H9 (cell line): ENCODE measurements around the gene EGFL8. TPM values are rescaled to one million over a fixed set of nuclear protein-coding genes. Genes with fewer than 3 reads are reported as not detected.

Experiments used
- DNase-seq: peaks from one replicate; pipeline ENCODE4 v3.0.0-alpha.2; 2017
- H2AFZ ChIP-seq: one replicate; pipeline ENCODE4 v1.6.1; 2013; ENCODE audit warnings: mild to moderate bottlenecking, low read length, control low read depth, moderate library complexity
- H2AK5ac ChIP-seq: 2 replicates; pipeline ENCODE4 v1.6.1; 2013; ENCODE audit warnings: low read length, control low read depth, mixed read lengths; ENCODE audit not compliant: insufficient read length
- H2BK120ac ChIP-seq: one replicate; pipeline ENCODE4 v1.6.1; 2013; ENCODE audit warnings: low read depth, mild to moderate bottlenecking, low read length, control low read depth, inconsistent platforms; ENCODE audit not compliant: poor library complexity, severe bottlenecking
- H2BK12ac ChIP-seq: 2 replicates; pipeline ENCODE4 v1.6.1; 2013; ENCODE audit warnings: low read length, control low read depth, mixed read lengths, low read depth; ENCODE audit not compliant: insufficient read length
- H2BK15ac ChIP-seq: 2 replicates; pipeline ENCODE4 v1.6.1; 2013; ENCODE audit warnings: low read depth, low read length, control low read depth
- H2BK20ac ChIP-seq: one replicate; pipeline ENCODE4 v1.6.1; 2013; ENCODE audit warnings: low read depth, mild to moderate bottlenecking, low read length, control low read depth, inconsistent platforms; ENCODE audit not compliant: poor library complexity, severe bottlenecking
- H2BK5ac ChIP-seq: 2 replicates; pipeline ENCODE4 v1.6.1; 2013; ENCODE audit warnings: low read length, control low read depth, mixed read lengths; ENCODE audit not compliant: insufficient read length
- H3K14ac ChIP-seq: 2 replicates; pipeline ENCODE4 v1.6.1; 2013; ENCODE audit warnings: low read length, control low read depth; ENCODE audit not compliant: insufficient read depth
- H3K18ac ChIP-seq: 2 replicates; pipeline ENCODE4 v1.6.1; 2013; ENCODE audit warnings: low read depth, mild to moderate bottlenecking, mixed read lengths, low read length, control low read depth; ENCODE audit not compliant: insufficient read length
- H3K23ac ChIP-seq: 2 replicates; pipeline ENCODE4 v1.6.1; 2013; ENCODE audit warnings: low read length, control low read depth, mixed read lengths, low read depth; ENCODE audit not compliant: insufficient read length
- H3K23me2 ChIP-seq: 2 replicates; pipeline ENCODE4 v1.6.1; 2013; ENCODE audit warnings: low read depth, mild to moderate bottlenecking, mixed read lengths, low read length, control low read depth; ENCODE audit not compliant: insufficient read length, poor library complexity, severe bottlenecking
- H3K27ac ChIP-seq: 2 replicates; pipeline ENCODE4 v1.5.1; 2013; ENCODE audit warnings: low read length, control low read depth, mixed read lengths, low read depth; ENCODE audit not compliant: insufficient read length
- H3K27me3 ChIP-seq: 2 replicates; pipeline ENCODE4 v1.6.1; 2013; ENCODE audit warnings: low read length, control low read depth, inconsistent platforms; ENCODE audit not compliant: insufficient read depth
- H3K4ac ChIP-seq: 2 replicates; pipeline ENCODE4 v1.6.1; 2013; ENCODE audit warnings: low read depth, mild to moderate bottlenecking, control low read depth, inconsistent platforms, low read length, moderate library complexity
- H3K4me1 ChIP-seq: 2 replicates; pipeline ENCODE4 v1.6.1; 2013; ENCODE audit warnings: low read length, control low read depth, inconsistent platforms; ENCODE audit not compliant: insufficient read depth
- H3K4me2 ChIP-seq: 2 replicates; pipeline ENCODE4 v1.6.1; 2013; ENCODE audit warnings: low read length, control low read depth, mixed read lengths; ENCODE audit not compliant: insufficient read length, insufficient read depth
- H3K56ac ChIP-seq: 2 replicates; pipeline ENCODE4 v1.6.1; 2013; ENCODE audit warnings: low read depth, mild to moderate bottlenecking, mixed read lengths, low read length, control low read depth; ENCODE audit not compliant: insufficient read length
- H3K79me1 ChIP-seq: 2 replicates; pipeline ENCODE4 v1.6.1; 2013; ENCODE audit warnings: low read depth, mild to moderate bottlenecking, moderate library complexity, low read length, control low read depth, inconsistent platforms; ENCODE audit not compliant: insufficient read depth, poor library complexity, severe bottlenecking
- H3K79me2 ChIP-seq: 2 replicates; pipeline ENCODE4 v1.6.1; 2013; ENCODE audit warnings: low read length, control low read depth, inconsistent platforms; ENCODE audit not compliant: insufficient read depth
- H3K9ac ChIP-seq: 2 replicates; pipeline ENCODE4 v1.6.1; 2013; ENCODE audit warnings: low read length, control low read depth, mixed read lengths; ENCODE audit not compliant: insufficient read length; ENCODE audit errors: extremely low read depth
- H3K9me3 ChIP-seq: one replicate; pipeline ENCODE4 v1.6.1; 2013; ENCODE audit warnings: low read depth, low read length, inconsistent platforms; ENCODE audit not compliant: control insufficient read depth
- H3T11ph ChIP-seq: one replicate; pipeline ENCODE4 v1.6.1; 2013; ENCODE audit warnings: mild to moderate bottlenecking, low read length, control low read depth, inconsistent platforms
- H4K20me1 ChIP-seq: one replicate; pipeline ENCODE4 v1.6.1; 2013; ENCODE audit not compliant: control insufficient read depth, insufficient read length, insufficient read depth
- H4K5ac ChIP-seq: 2 replicates; pipeline ENCODE4 v1.6.1; 2013; ENCODE audit warnings: low read depth, mild to moderate bottlenecking, mixed read lengths, low read length, control low read depth; ENCODE audit not compliant: insufficient read length
- H4K8ac ChIP-seq: replicated peaks from 2 replicates; pipeline ENCODE4 v1.6.1; 2013; ENCODE audit warnings: low read length, control low read depth, mixed read lengths, low read depth; ENCODE audit not compliant: insufficient read length
- H4K91ac ChIP-seq: 2 replicates; pipeline ENCODE4 v1.6.1; 2013; ENCODE audit warnings: low read depth, mild to moderate bottlenecking, moderate library complexity, mixed read lengths, low read length, control low read depth; ENCODE audit not compliant: insufficient read length
- H3K27ac Mint-ChIP-seq, 3 experiments: 2 replicates in 2 of 3; 3 replicates in 1 of 3; pipeline ENCODE4 v1.8.0; 2020 to 2021; ENCODE audit warnings: mixed read lengths in 3 of 3, mild to moderate bottlenecking in 1 of 3, moderate library complexity in 1 of 3
- H3K27me3 Mint-ChIP-seq: 2 replicates; pipeline ENCODE4 v1.8.0; 2021; ENCODE audit warnings: low read depth, mild to moderate bottlenecking, moderate library complexity, mixed read lengths
- H3K36me3 Mint-ChIP-seq, 3 experiments: 2 replicates in 2 of 3; 3 replicates in 1 of 3; pipeline ENCODE4 v1.8.0; 2020 to 2021; ENCODE audit warnings: low read depth in 3 of 3, mixed read lengths in 3 of 3; ENCODE audit not compliant: insufficient read depth in 1 of 3
- H3K4me1 Mint-ChIP-seq, 2 experiments: 2 replicates each; pipeline ENCODE4 v1.8.0; 2020; ENCODE audit warnings: mixed read lengths in 2 of 2
- H3K4me3 Mint-ChIP-seq, 2 experiments: 2 replicates in 1 of 2; 3 replicates in 1 of 2; pipeline ENCODE4 v1.8.0; 2020 to 2021; ENCODE audit warnings: mild to moderate bottlenecking in 2 of 2, mixed read lengths in 2 of 2, moderate library complexity in 1 of 2
- H3K9me3 Mint-ChIP-seq, 2 experiments: 2 replicates in 1 of 2; 3 replicates in 1 of 2; pipeline ENCODE4 v1.8.0; 2020; ENCODE audit warnings: mild to moderate bottlenecking in 2 of 2, mixed read lengths in 2 of 2, moderate library complexity in 1 of 2
- CTCF ChIP-seq: fragments of 200-600 bp; sonication (generic); conservative IDR thresholded peaks from 3 replicates; pipeline ENCODE4 v1.8.0; 2021; ENCODE audit warnings: antibody characterized with exemption, mild to moderate bottlenecking
- WGBS: extraction: QIAGEN DNeasy Blood & Tissue Kit; methylation state at CpG from one replicate; pipeline ENCODE4 v1.1.7; 2013; ENCODE audit warnings: missing lambda C conversion rate, low lambda C conversion rate, mixed read lengths; ENCODE audit not compliant: insufficient read length; ENCODE audit errors: extremely low coverage; 5-methylcytosine and 5-hydroxymethylcytosine counted together
- total RNA-seq: library from RNA; stranded (reverse); gene quantifications from 2 replicates; pipeline ENCODE4 v1.2.1, GENCODE V29; 2021

Gene EGFL8
- total RNA-seq, 1 experiment from 2014 or later: 27.2 TPM

GRCh38 chr6:32200711-32201475 lies 36.5 kb downstream of the EGFL8 start:
- no peaks in the 10 kb centered on the region for H4K20me1 ChIP-seq
- no peak overlapping the region for H3T11ph ChIP-seq
- no peaks in the 10 kb centered on the region for H3K79me1 ChIP-seq
- peaks cover 3% of the 10 kb centered on the region for H3K27me3 Mint-ChIP-seq
- no peak overlapping the region for H3K27ac Mint-ChIP-seq
- no peaks in the 10 kb centered on the region for H3K9me3 Mint-ChIP-seq
- no peak overlapping the region for H3K18ac ChIP-seq
- no peak overlapping the region for H3K4me2 ChIP-seq
- no peak overlapping the region for H4K5ac ChIP-seq
- H3K9me3 ChIP-seq: no peaks in the 10 kb centered on the region
- no peak overlapping the region for H2BK15ac ChIP-seq
- no peak overlapping the region for H2AK5ac ChIP-seq
- H3K79me2 ChIP-seq: no peaks in the 10 kb centered on the region
- H2BK120ac ChIP-seq: no peak overlapping the region
- no peak overlapping the region for H4K91ac ChIP-seq
- H3K23me2 ChIP-seq: peaks cover 4% of the 10 kb centered on the region
- H3K14ac ChIP-seq: no peak overlapping the region
- H2BK5ac ChIP-seq: no peak overlapping the region
- no peak overlapping the region for H3K56ac ChIP-seq
- no peaks in the 10 kb centered on the region; the same call in 1 of the 2 replicates for H3K4me1 ChIP-seq
- no CpG with 5 or more reads among the region's 13 CpGs for WGBS
- H2BK12ac ChIP-seq: no peak overlapping the region
- no peaks in the 10 kb centered on the region for H3K27me3 ChIP-seq
- no peak overlapping the region for H2AFZ ChIP-seq
- no peak for DNase-seq
- no peak overlapping the region for H3K23ac ChIP-seq
- H3K9ac ChIP-seq: no peak overlapping the region
- no peaks in the 10 kb centered on the region for H3K36me3 Mint-ChIP-seq
- no peak overlapping the region for H3K27ac ChIP-seq
- H2BK20ac ChIP-seq: no peak overlapping the region
- H3K4ac ChIP-seq: no peak overlapping the region
- no peak overlapping the region for H3K4me3 Mint-ChIP-seq
- no peak overlapping the region for H4K8ac ChIP-seq
- H3K4me1 Mint-ChIP-seq: peaks cover 6 to 11% of the 10 kb centered on the region in 2 experiments
- TF ChIP-seq CTCF: no peak
